Kidney (tissue), 14 donors: ENCODE data around the gene RNF8. TPM values are rescaled to one million over a fixed set of nuclear protein-coding genes. Genes with fewer than 3 reads are reported as not detected.
"Not testable (repeated sequence)": the region's sequence is repeated elsewhere in the genome, so short reads cannot be mapped to it uniquely, and the experiment has no call there.

Experiments
- DNase-seq, 5 donors: peaks; one replicate each; pipeline ENCODE4 v3.0.0-alpha.2; 2013 to 2020
- FAIRE-seq: peaks from 2 replicates; lab custom pipeline; 2012; peaks lifted over from hg19 to GRCh38; lab: Jason Lieb, UNC
- H3K27ac ChIP-seq, 2 donors: one replicate each; pipeline ENCODE4 v1.7.0; 2013; ENCODE audit warnings: low read depth in 2 of 2, low read length in 2 of 2, inconsistent platforms in 1 of 2
- H3K27me3 ChIP-seq: one replicate; pipeline ENCODE4 v1.7.1; 2013; ENCODE audit warnings: low read length, inconsistent platforms; ENCODE audit not compliant: control insufficient read depth, insufficient read depth
- H3K36me3 ChIP-seq, 3 donors: one replicate each; pipeline versions ENCODE4 v1.7.0 to v1.7.1; 2013; ENCODE audit warnings: low read length in 3 of 3, control low read depth in 1 of 3, inconsistent platforms in 1 of 3; ENCODE audit not compliant: insufficient read depth in 3 of 3, control insufficient read depth in 2 of 3
- H3K4me1 ChIP-seq, 3 donors: one replicate each; pipeline versions ENCODE4 v1.7.0 to v1.7.1; 2013; ENCODE audit warnings: low read length in 3 of 3, inconsistent platforms in 1 of 3, low read depth in 1 of 3; ENCODE audit not compliant: control insufficient read depth in 2 of 3, insufficient read depth in 2 of 3
- H3K4me3 ChIP-seq, 3 donors: one replicate each; pipeline versions ENCODE4 v1.7.0 to v1.8.1; 2013; ENCODE audit warnings: low read length in 3 of 3, control low read depth in 1 of 3, inconsistent platforms in 1 of 3
- H3K9ac ChIP-seq, 3 donors: one replicate each; pipeline versions ENCODE4 v1.7.0 to v1.7.1; 2013; ENCODE audit warnings: low read length in 3 of 3, control low read depth in 1 of 3, inconsistent platforms in 1 of 3
- H3K9me3 ChIP-seq, 3 donors: one replicate each; pipeline versions ENCODE4 v1.7.0 to v1.7.1; 2013; ENCODE audit warnings: low read length in 3 of 3, control low read depth in 1 of 3, inconsistent platforms in 1 of 3; ENCODE audit not compliant: control insufficient read depth in 2 of 3, insufficient read depth in 1 of 3
- CTCF ChIP-seq: IDR thresholded peaks from 3 replicates; pipeline ENCODE4 v1.5.1; 2012; ENCODE audit warnings: mild to moderate bottlenecking, moderate library complexity, borderline replicate concordance; ENCODE audit not compliant: insufficient read depth; ENCODE audit errors: extremely low read depth
- intact Hi-C: fragments of 100-400 bp; cut with DNase I; formaldehyde crosslinking; loops from one replicate; pipeline ENCODE4 v1.11.1; 2022
- polyA plus RNA-seq: library from polyadenylated mRNA; stranded (reverse); fragments of 350-450 nt; fragmentation: Illumina TruSeq; extraction: RNeasy Lipid Tissue Mini Kit (QIAGEN cat#74804); gene quantifications from one replicate; pipeline ENCODE4 v1.2.3, GENCODE V29; 2014; ENCODE audit warnings: low read depth, low replicate concordance; ENCODE audit not compliant: insufficient read depth
- total RNA-seq: library from RNA; stranded (reverse); fragmentation: NEBNext Ultra II Directional; extraction: Animal tissue kit (Norgen Biotek cat#: 25700); gene quantifications from one replicate; pipeline ENCODE4 v1.2.1, GENCODE V29; 2021
- donor health status: control.
- donor health status: control.
- donor health status: control.
- donor health status: control.
- donor health status: control.
- donor health status: DM: yes; HTN: yes; CAD: no.
- donor health status: Normal renal cell carcinoma (clear cell type).

Gene RNF8
- total and polyA plus RNA-seq, 2 donors from 2014 or later, result 18.4 to 18.5 TPM

- H3K27ac ChIP-seq, result no peak overlapping the region
- H3K36me3 ChIP-seq, result no peaks in the 10 kb centered on the region
- intact Hi-C loops, result no loop called here
- no peak overlapping the region for H3K4me3 ChIP-seq
- H3K27me3 ChIP-seq, result no peaks in the 10 kb centered on the region
- H3K4me1 ChIP-seq, result no peaks in the 10 kb centered on the region
- TF ChIP-seq CTCF, result no peak
- FAIRE-seq, result no peak
- H3K9ac ChIP-seq, result no peak overlapping the region
- H3K9me3 ChIP-seq, result no peaks in the 10 kb centered on the region
- no peak for DNase-seq
Measured at GRCh38 chr6:37399795-37400490, 46.2 kb downstream of the RNF8 start.

- FAIRE-seq, H3K27ac ChIP-seq, H3K9ac ChIP-seq, H3K4me1 ChIP-seq, H3K36me3 ChIP-seq, H3K4me3 ChIP-seq, DNase-seq, H3K27me3 ChIP-seq, intact Hi-C loops, H3K9me3 ChIP-seq: not testable (repeated sequence)
Measured at GRCh38 chr6:37401658-37402057, 47.9 kb downstream of the RNF8 start.

GRCh38 chr6:37406726-37407341, 53.1 kb downstream of the RNF8 start:
- Histone ChIP-seq H3K4me1 (no peaks in the 10 kb centered on the region), H3K4me3 (no peak overlapping the region), H3K36me3 (no peaks in the 10 kb centered on the region), H3K27ac (no peak overlapping the region), H3K9ac (no peak overlapping the region), H3K9me3 (no peaks in the 10 kb centered on the region), H3K27me3 (no peaks in the 10 kb centered on the region)
- no peak for DNase-seq
- intact Hi-C loops, result no loop called here
- TF ChIP-seq CTCF, result no peak
- no peak for FAIRE-seq

- Histone ChIP-seq H3K9ac (no peak overlapping the region), H3K4me3 (no peak overlapping the region), H3K27me3 (no peaks in the 10 kb centered on the region), H3K4me1 (no peaks in the 10 kb centered on the region), H3K27ac (no peak overlapping the region), H3K9me3 (no peaks in the 10 kb centered on the region), H3K36me3 (no peaks in the 10 kb centered on the region)
- no peak for TF ChIP-seq CTCF
- DNase-seq (no peak), FAIRE-seq (no peak)
- intact Hi-C loops, result no loop called here
Measured at GRCh38 chr6:37407948-37408347, 54.2 kb downstream of the RNF8 start.
